Lower leg skin (tissue), 4 donors: ENCODE data around the gene MGAM2. TPM values are rescaled to one million over a fixed set of nuclear protein-coding genes. Genes with fewer than 3 reads are reported as not detected.

ENCODE experiments used
- DNase-seq, 2 donors: peaks; one replicate each; pipeline ENCODE4 v3.0.0-alpha.2; 2019; ENCODE audit warnings: low spot score in 2 of 2
- H3K4me3 ChIP-seq: fragments of 200-600 bp; sonication (generic); 2 replicates; pipeline ENCODE4 v1.5.1; 2017; ENCODE audit warnings: mild to moderate bottlenecking, low read depth; ENCODE audit not compliant: poor library complexity, severe bottlenecking
- CTCF ChIP-seq, 3 donors: fragments of 450-650 bp; IDR thresholded peaks; one replicate each; pipeline ENCODE4 v1.5.1; 2016; ENCODE audit warnings: antibody characterized with exemption in 3 of 3, mild to moderate bottlenecking in 3 of 3, moderate library complexity in 2 of 3
- POLR2A ChIP-seq, 2 donors: fragments of 450-650 bp; IDR thresholded peaks; one replicate each; pipeline ENCODE4 v1.6.1; 2016 to 2017; ENCODE audit warnings: antibody characterized with exemption in 2 of 2, mild to moderate bottlenecking in 1 of 2, moderate library complexity in 1 of 2
- WGBS, 2 donors: methylation state at CpG; one replicate each; pipeline ENCODE4 v1.1.5; 2018; 5-methylcytosine and 5-hydroxymethylcytosine counted together
- intact Hi-C: fragments of 100-400 bp; cut with DNase I; formaldehyde crosslinking; loops from one replicate; pipeline ENCODE4 v1.15.0; 2023; ENCODE audit warnings: low total_unique reads
- total RNA-seq, 4 donors: library from RNA; depleted of rRNA; stranded (reverse); fragments of >200 nt; gene quantifications; one replicate each; pipeline ENCODE4 v1.1.0, GENCODE V29; 2016

MGAM2 gene
- total RNA-seq, 4 donors from 2014 or later: 0.29 to 0.39 TPM; not detected in 2

DNA sequence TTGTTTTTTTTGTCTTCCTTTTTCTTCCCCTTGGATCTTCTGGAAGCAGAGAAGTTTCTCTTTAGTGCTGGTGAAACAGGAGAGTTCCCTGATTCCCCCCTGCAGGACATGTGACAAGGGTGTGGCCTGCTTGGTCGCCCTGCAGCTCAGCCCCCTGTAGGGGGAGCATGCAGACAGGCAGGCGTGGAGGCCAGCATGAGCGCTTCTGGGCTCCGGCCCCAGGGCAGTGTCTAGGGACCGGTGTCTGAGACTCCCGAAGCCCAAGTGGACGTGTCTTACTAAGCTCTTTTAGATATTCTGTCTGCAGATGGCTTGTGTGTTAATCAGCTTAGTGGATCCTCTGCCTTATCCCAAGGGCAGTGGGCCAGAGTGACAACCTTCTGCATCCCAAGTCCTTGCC lies 120.2 kb downstream of the MGAM2 start:
- TF ChIP-seq CTCF (IDR thresholded peaks at IDR 0.05) (no peak), POLR2A (IDR thresholded peaks at IDR 0.05) (no peak)
- intact Hi-C loops: no loop called here
- DNase-seq: no peak
- no peak overlapping the region for H3K4me3 ChIP-seq
- 35 to 41% methylated on average over 7 of the region's 7 CpGs for WGBS, 2 donors

- TF ChIP-seq POLR2A (IDR thresholded peaks at IDR 0.05) (no peak), CTCF (IDR thresholded peaks at IDR 0.05) (no peak)
- DNase-seq: no peak
- WGBS, 2 donors: 65 to 74% methylated on average over 4 of the region's 4 CpGs
- no peak overlapping the region for H3K4me3 ChIP-seq
- intact Hi-C loops: no loop called here
Observed at GRCh38 chr7:142240546-142240945, 129.0 kb downstream of the MGAM2 start.

DNA sequence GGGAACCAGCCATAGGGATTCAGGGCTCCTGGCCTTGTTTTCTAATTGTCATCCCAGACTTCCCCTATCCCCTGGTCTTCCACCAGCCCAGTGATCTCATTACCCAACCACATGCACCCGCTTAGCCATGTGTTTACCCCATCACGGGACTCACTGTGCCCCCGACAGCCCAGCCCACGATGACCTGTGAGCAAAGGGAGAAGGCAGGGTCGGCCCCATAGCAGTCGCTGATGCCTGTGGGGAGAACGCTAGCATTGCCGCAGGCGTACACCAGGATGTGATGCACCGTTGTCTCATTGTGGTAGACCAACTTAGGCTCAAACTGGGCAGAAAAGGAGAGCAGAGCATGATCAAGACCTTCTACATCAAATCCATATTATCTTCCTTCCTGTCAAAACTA lies 132.3 kb downstream of the MGAM2 start:
- 79 to 80% methylated on average over 9 to 10 of the region's 10 CpGs for WGBS, 2 donors
- intact Hi-C loops: no loop called here
- no peak for DNase-seq
- TF ChIP-seq POLR2A (IDR thresholded peaks at IDR 0.05): no peak
- TF ChIP-seq CTCF (IDR thresholded peaks at IDR 0.05): no peak
- H3K4me3 ChIP-seq: no peak overlapping the region

DNA sequence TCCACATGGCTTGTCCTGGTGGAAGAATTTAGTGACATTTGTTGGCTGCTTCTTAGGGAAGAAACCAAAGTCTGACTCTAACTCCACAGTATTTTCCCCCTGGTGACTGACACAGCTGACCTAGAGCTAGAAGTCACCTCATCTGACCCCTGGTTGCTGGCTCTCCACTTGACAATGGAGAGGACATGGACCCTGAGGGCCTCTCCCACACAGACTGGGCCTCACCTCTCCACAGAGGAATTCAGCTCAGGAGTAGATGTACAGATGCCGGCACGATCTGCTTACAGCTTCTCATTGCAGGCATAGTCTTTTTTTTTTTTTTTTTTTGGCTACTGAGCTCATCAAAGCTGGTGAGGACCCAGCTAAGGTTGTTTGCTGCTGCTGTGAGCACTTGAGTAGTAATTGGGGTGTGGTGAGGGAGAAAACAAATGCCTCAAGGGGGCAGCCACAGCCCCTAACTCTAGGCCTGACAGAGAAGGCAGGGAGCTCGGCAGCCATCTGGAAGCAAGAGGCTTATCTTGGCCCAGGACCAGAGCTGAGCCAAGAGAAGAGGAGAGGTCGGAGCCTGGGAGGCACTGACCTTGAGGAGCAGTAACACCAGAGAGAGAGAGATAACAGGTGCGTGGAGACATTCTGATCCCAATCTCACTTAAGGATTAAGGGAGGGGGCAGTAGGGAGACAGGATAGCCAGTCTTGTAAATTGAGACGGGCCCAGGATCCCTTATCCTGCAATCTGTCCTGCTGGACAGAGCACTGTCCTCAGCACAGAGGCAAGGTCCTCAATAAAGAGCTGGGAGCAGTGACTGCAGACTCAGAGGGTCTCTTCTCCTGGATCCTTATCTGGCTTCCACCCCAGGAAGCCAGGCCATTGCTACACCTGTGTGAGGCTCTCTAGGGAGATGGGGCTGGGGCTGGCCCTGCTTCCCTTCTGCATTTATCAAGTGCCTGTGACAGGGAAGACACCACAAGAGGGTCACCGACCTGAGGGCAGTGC lies 136.9 kb downstream of the MGAM2 start:
- no peak for TF ChIP-seq POLR2A (IDR thresholded peaks at IDR 0.05)
- TF ChIP-seq CTCF (IDR thresholded peaks at IDR 0.05): no peak
- H3K4me3 ChIP-seq: no peak overlapping the region
- DNase-seq: no peak
- intact Hi-C loops: no loop called here
- 58 to 64% methylated on average over 7 of the region's 7 CpGs for WGBS, 2 donors

DNA sequence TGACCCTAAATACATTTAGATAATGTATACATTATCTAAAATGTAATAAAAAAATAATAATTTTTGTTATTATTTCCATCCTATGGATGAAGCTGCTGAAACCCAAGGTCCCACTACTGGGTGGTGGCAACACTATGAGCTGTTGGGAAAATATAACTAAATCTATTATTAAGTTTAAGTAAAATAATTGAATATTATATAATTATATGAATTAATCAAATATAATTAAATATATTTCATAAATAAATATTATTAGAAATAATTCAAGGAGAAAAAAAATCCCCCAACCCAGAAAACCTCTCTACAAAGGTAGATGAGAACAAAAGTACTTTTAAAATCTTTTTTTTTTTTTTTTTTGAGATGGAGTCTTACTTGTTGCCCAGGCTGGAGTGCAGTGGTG lies 138.4 kb downstream of the MGAM2 start:
- TF ChIP-seq CTCF (IDR thresholded peaks at IDR 0.05) (no peak), POLR2A (IDR thresholded peaks at IDR 0.05) (no peak)
- no peak for DNase-seq
- intact Hi-C loops: no loop called here

More for the DNA sequence above, 138.4 kb downstream of the MGAM2 start:
- no peak overlapping the region for H3K4me3 ChIP-seq
